B cell (primary cell): ENCODE results near the gene EXOC7. TPM values are rescaled to one million over a fixed set of nuclear protein-coding genes. Genes with fewer than 3 reads are reported as not detected.

ENCODE experiments used
- ATAC-seq: fragments of 200-7000 bp; cut with Tn5 transposase; one replicate; pipeline ENCODE4 v1.10.0; 2021; ENCODE audit warnings: low read depth, mild to moderate bottlenecking, moderate number of reproducible peaks, moderate library complexity
- CTCF ChIA-PET: fragments of 350-600 bp; sonication (Branson Sonifier 250); formaldehyde crosslinking; loops from one replicate; lab custom pipeline; 2021; ENCODE audit warnings: antibody characterized with exemption, inconsistent platforms; lab: Charles Lee
- POLR2A ChIA-PET: fragments of 350-600 bp; sonication (Branson Sonifier 250); formaldehyde crosslinking; loops from one replicate; lab custom pipeline; 2021; ENCODE audit warnings: antibody characterized with exemption; lab: Charles Lee
- DNase-seq: peaks from one replicate; pipeline ENCODE4 v3.0.0; 2013
- H2AFZ ChIP-seq: 2 replicates; pipeline ENCODE4 v1.6.1; 2012; ENCODE audit warnings: mild to moderate bottlenecking, low read depth, low read length; ENCODE audit not compliant: insufficient read depth, poor library complexity, severe bottlenecking
- H3K27ac ChIP-seq, 2 donors: 1 replicate in 1 of 2; 2 replicates in 1 of 2; pipeline ENCODE4 v1.5.1; 2012 to 2013; ENCODE audit warnings: low read length in 2 of 2, mild to moderate bottlenecking in 2 of 2, moderate library complexity in 1 of 2
- H3K27me3 ChIP-seq, 4 experiments: fragments of 200-600 bp in 1 of 4; sonication (generic) in 1 of 4; replicated peaks in 1 of 4; 1 replicate in 2 of 4; 2 replicates in 2 of 4; pipeline versions ENCODE4 v1.6.1 to v1.7.0; 2013 to 2016; ENCODE audit warnings: low read length in 3 of 4, mild to moderate bottlenecking in 2 of 4, mixed read lengths in 1 of 4, moderate library complexity in 1 of 4; ENCODE audit not compliant: insufficient read depth in 4 of 4, control insufficient read depth in 3 of 4; ENCODE audit errors: control extremely low read depth in 1 of 4
- H3K36me3 ChIP-seq, 2 experiments: replicated peaks in 1 of 2; 1 replicate in 1 of 2; 2 replicates in 1 of 2; pipeline versions ENCODE4 v1.6.1 to v1.7.1; 2013; ENCODE audit warnings: low read length in 1 of 2; ENCODE audit not compliant: insufficient read depth in 2 of 2, control insufficient read depth in 1 of 2; ENCODE audit errors: control extremely low read depth in 1 of 2, extremely low read depth in 1 of 2
- H3K4me1 ChIP-seq, 2 donors: fragments of 200-600 bp in 1 of 2; sonication (generic) in 1 of 2; 1 replicate in 1 of 2; 2 replicates in 1 of 2; pipeline versions ENCODE4 v1.5.1 to v1.6.1; 2013 to 2017; ENCODE audit warnings: low read length in 2 of 2; ENCODE audit not compliant: control insufficient read depth in 2 of 2, insufficient read depth in 2 of 2
- H3K4me2 ChIP-seq: replicated peaks from 2 replicates; pipeline ENCODE3; 2012; ENCODE audit warnings: mild to moderate bottlenecking, low read depth, low read length; ENCODE audit not compliant: poor library complexity, severe bottlenecking
- H3K4me3 ChIP-seq, 5 experiments: fragments of 200-600 bp in 1 of 5; sonication (generic) in 1 of 5; 1 replicate in 3 of 5; 2 replicates in 2 of 5; pipeline versions ENCODE4 v1.5.1 to v1.7.0; 2011 to 2016; ENCODE audit warnings: low read length in 4 of 5, mild to moderate bottlenecking in 4 of 5, low read depth in 2 of 5, control low read depth in 1 of 5, moderate library complexity in 1 of 5; ENCODE audit not compliant: insufficient read depth in 1 of 5; ENCODE audit errors: control extremely low read depth in 1 of 5, extremely low read depth in 1 of 5
- H3K79me2 ChIP-seq: fragments of 200-600 bp; sonication (generic); one replicate; pipeline ENCODE4 v1.6.0; 2016; ENCODE audit warnings: low read length; ENCODE audit not compliant: control insufficient read depth, insufficient read depth
- H3K9ac ChIP-seq: fragments of 200-600 bp; sonication (generic); 2 replicates; pipeline ENCODE4 v1.6.1; 2017; ENCODE audit warnings: mild to moderate bottlenecking, low read length, moderate library complexity
- H3K9me3 ChIP-seq, 3 donors: one replicate each; pipeline versions ENCODE4 v1.6.1 to v1.7.1; 2013; ENCODE audit warnings: low read length in 2 of 3; ENCODE audit not compliant: control insufficient read depth in 2 of 3, insufficient read depth in 1 of 3; ENCODE audit errors: control extremely low read depth in 1 of 3
- H4K20me1 ChIP-seq: 2 replicates; pipeline ENCODE4 v1.6.0; 2012; ENCODE audit warnings: mild to moderate bottlenecking, low read length; ENCODE audit not compliant: insufficient read depth, control insufficient read depth, poor library complexity, severe bottlenecking
- H3K27ac Mint-ChIP-seq: one replicate; pipeline ENCODE4 v1.8.0; 2021; ENCODE audit warnings: mixed read lengths
- H3K27me3 Mint-ChIP-seq: one replicate; pipeline ENCODE4 v1.8.0; 2021; ENCODE audit warnings: mixed read lengths
- H3K4me1 Mint-ChIP-seq: one replicate; pipeline ENCODE4 v1.8.0; 2021; ENCODE audit warnings: mixed read lengths
- H3K4me3 Mint-ChIP-seq: one replicate; pipeline ENCODE4 v1.8.0; 2021; ENCODE audit warnings: mixed read lengths
- H3K9me3 Mint-ChIP-seq: one replicate; pipeline ENCODE4 v1.8.0; 2022; ENCODE audit warnings: mixed read lengths; ENCODE audit not compliant: insufficient read depth
- EZH2 ChIP-seq: IDR thresholded peaks from 2 replicates; pipeline ENCODE4 v1.6.1; 2012; ENCODE audit warnings: borderline replicate concordance, low read depth, mild to moderate bottlenecking, moderate library complexity, low read length; ENCODE audit not compliant: insufficient read depth, poor library complexity, severe bottlenecking
- WGBS: methylation state at CpG from one replicate; pipeline ENCODE4 v1.1.5; 2013; ENCODE audit warnings: missing lambda C conversion rate; ENCODE audit not compliant: insufficient coverage; 5-methylcytosine and 5-hydroxymethylcytosine counted together
- intact Hi-C: fragments of 100-400 bp; cut with micrococcal nuclease; formaldehyde crosslinking; loops from one replicate; pipeline ENCODE4 v1.10.0; 2022
- polyA plus RNA-seq: library from polyadenylated mRNA; depleted of rRNA; stranded (reverse); fragments of >200 nt; gene quantifications from 2 replicates; pipeline ENCODE4 v1.2.3, GENCODE V29; 2012
- total RNA-seq, 2 donors: library from RNA; stranded (reverse); fragments of 120-200 nt in 1 of 2; gene quantifications; 1 replicate in 1 of 2; 2 replicates in 1 of 2; pipeline versions ENCODE4 v1.2.3 to v1.2.4, GENCODE V29; 2013 to 2022
- TF ChIP-seq, protein P1 (sequence below): fragments of 200-600 bp; IDR thresholded peaks from one replicate; pipeline ENCODE4 v1.8.0; 2022; ENCODE audit warnings: antibody characterized with exemption, mild to moderate bottlenecking

EXOC7 gene
- total and polyA plus RNA-seq, 2 donors (not counting 1 experiment from before 2014, with no cell fraction given): 105 to 194 TPM

DNA sequence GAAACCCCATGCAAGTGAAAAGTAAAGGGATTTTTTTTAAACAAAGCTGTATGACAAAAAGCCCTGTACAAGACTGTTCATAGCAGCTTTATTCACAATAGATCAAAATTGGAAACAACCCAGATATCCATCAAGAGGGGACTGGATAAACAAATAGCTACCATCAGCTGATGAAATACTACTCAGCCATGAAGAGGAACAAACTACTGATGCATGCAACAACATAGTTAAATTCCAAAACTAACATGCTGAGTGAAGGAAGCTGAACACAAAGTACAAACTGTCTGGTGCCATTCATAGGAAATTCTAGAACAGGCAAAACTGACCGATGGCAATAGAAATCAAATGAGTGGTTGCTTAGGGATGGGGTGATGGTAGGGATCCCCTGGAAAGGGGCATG lies 22.3 kb upstream of the EXOC7 start:
- intact Hi-C loops: no loop called here
- Histone ChIP-seq H3K4me1 (peaks cover 17 to 19% of the 10 kb centered on the region in 2 donors), H3K79me2 (no peaks in the 10 kb centered on the region), H3K4me2 (no peak overlapping the region), H4K20me1 (no peaks in the 10 kb centered on the region), H3K27me3 (no peaks in the 10 kb centered on the region), H3K4me3 (no peak overlapping the region), H3K27ac (no peak overlapping the region), H2AFZ (no peak overlapping the region), H3K9ac (no peak overlapping the region), H3K36me3 (no peaks in the 10 kb centered on the region), H3K9me3 (no peaks in the 10 kb centered on the region)
- Mint-ChIP-seq H3K27ac (no peak overlapping the region), H3K4me1 (peaks cover 14% of the 10 kb centered on the region), H3K27me3 (no peaks in the 10 kb centered on the region), H3K4me3 (no peak overlapping the region), H3K9me3 (no peaks in the 10 kb centered on the region)
- no peak for TF ChIP-seq EZH2
- TF ChIP-seq, protein P1, sequence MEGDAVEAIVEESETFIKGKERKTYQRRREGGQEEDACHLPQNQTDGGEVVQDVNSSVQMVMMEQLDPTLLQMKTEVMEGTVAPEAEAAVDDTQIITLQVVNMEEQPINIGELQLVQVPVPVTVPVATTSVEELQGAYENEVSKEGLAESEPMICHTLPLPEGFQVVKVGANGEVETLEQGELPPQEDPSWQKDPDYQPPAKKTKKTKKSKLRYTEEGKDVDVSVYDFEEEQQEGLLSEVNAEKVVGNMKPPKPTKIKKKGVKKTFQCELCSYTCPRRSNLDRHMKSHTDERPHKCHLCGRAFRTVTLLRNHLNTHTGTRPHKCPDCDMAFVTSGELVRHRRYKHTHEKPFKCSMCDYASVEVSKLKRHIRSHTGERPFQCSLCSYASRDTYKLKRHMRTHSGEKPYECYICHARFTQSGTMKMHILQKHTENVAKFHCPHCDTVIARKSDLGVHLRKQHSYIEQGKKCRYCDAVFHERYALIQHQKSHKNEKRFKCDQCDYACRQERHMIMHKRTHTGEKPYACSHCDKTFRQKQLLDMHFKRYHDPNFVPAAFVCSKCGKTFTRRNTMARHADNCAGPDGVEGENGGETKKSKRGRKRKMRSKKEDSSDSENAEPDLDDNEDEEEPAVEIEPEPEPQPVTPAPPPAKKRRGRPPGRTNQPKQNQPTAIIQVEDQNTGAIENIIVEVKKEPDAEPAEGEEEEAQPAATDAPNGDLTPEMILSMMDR: no peak
- 100% methylated on average over 1 of the region's 1 CpG for WGBS
- no peak for ATAC-seq
- ChIA-PET CTCF (interaction anchor here (0.6 to 16.8 kb wide), 6 partner anchors 17 to 256 kb away, joined by 3 to 435 read pairs (median 5); no protein-coding TSS in a partner anchor), POLR2A (no interaction called here)
- no peak for DNase-seq

DNA sequence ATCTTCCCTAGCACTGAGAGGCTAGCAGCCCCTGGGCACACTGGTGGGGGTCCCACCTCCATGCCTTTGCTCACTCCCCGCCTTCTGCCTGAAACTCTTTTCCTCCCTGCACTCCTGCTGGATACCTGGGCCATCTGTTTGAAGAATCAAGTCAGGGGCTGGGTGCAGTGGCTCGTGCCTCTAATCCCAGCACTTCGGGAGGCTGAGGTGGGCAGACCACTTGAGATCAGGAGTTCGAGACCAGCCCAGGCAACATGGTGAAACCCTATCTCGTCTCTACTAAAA lies 21.7 kb upstream of the EXOC7 start:
- no peak overlapping the region for H3K27ac Mint-ChIP-seq
- Histone ChIP-seq H3K36me3 (no peaks in the 10 kb centered on the region), H3K9me3 (no peaks in the 10 kb centered on the region), H2AFZ (no peak overlapping the region), H3K4me2 (no peak overlapping the region), H3K79me2 (no peaks in the 10 kb centered on the region), H3K4me3 (no peak overlapping the region), H3K27me3 (no peaks in the 10 kb centered on the region), H3K27ac (no peak overlapping the region), H4K20me1 (no peaks in the 10 kb centered on the region), H3K4me1 (peaks cover 18 to 21% of the 10 kb centered on the region in 2 donors), H3K9ac (no peak overlapping the region)
- TF ChIP-seq, protein P1: no peak
- no peak for TF ChIP-seq EZH2
- DNase-seq (no peak), ATAC-seq (no peak)
- intact Hi-C loops: no loop called here
- peaks cover 2% of the 10 kb centered on the region for H3K27me3 Mint-ChIP-seq
- ChIA-PET CTCF (interaction anchor here (0.8 to 16.8 kb wide), 4 partner anchors 17 to 149 kb away, joined by 3 to 435 read pairs (median 88); no protein-coding TSS in a partner anchor), POLR2A (no interaction called here)
- WGBS: 90% methylated on average over 4 of the region's 5 CpGs
- H3K9me3 Mint-ChIP-seq: no peaks in the 10 kb centered on the region
- peaks cover 16% of the 10 kb centered on the region for H3K4me1 Mint-ChIP-seq
- H3K4me3 Mint-ChIP-seq: no peak overlapping the region
